NCI-H460 (cell line): ENCODE results near the gene SLC25A21. TPM values are rescaled to one million over a fixed set of nuclear protein-coding genes. Genes with fewer than 3 reads are reported as not detected.
"Not testable (repeated sequence)": the region's sequence is repeated elsewhere in the genome, so short reads cannot be mapped to it uniquely, and the experiment has no call there.

Experiments used
- DNase-seq: peaks from one replicate; pipeline ENCODE4 v3.0.0-alpha.2; 2016; ENCODE audit warnings: low read depth; ENCODE audit errors: extremely low read depth
- total RNA-seq: library from RNA; depleted of rRNA; stranded (reverse); fragments of >200 nt; shearing (Covaris generic); gene quantifications from 2 replicates; pipeline ENCODE4 v1.2.3, GENCODE V29; 2014

The SLC25A21 gene
- total RNA-seq, 1 experiment from 2014 or later: 1.7 TPM

DNA sequence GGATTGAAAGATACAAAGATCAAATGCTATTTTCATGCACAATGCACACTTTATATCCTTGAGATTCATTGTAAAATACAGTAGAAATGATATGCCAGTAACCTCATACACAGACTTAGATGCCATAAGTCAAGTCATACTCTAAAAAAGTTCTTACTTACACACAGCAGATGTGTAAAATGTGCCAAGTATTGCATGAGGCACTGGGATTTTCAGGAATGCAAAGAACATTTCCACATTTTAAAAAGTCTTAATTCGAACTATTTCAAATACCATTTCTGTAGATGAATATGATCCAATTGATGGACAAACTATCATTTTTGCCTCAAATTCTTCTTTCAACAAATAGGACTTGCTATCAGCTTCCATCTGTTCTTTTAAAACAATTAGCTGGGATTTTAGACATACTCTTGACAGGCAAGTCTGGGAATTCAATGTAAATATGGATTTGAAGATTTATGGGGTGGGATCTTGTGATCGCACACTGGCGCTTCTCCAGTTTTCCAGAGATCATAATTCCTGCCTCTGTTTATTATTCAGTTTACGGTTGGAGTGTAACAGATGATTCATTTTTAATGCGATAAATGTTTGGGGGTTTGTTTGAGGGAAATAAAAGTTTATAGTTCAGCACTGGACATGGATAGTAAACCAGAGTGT lies 326.9 kb downstream of the SLC25A21 start:
- no peak for DNase-seq

DNA sequence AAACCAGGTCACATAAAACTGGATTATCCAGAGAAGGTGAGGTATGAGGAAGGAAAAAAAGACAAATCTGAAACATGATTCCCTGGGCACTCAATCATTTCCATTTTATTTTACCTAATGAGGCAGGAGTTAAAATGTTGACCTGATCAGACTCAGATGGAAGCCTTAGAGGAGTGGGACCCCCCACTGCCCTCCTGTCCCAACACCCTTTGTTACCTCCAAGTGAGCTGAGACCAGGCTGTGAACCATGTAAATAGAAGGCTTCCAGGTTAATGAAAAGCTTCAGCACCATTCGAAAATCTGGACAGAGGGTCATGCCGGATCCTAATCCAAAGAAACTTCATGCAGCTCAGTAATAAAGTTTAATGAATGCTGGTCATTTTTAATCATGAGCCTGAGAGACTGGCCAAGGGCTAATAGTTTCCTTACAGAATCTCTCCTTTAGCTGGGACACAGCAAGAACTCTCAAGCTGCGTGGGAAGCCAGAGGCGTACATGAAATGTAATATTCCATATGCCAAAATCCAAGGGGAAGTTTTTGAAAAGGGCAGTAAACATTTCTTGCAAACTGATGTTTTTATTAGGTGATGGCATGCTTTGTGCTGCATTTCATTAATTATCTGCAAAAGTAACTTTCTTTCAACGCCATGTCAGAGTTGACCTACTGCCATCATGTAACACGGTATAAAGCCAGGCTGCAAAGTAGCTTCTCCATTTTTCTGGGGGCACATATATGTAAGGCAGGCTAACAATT lies 327.8 kb downstream of the SLC25A21 start:
- DNase-seq: no peak

DNA sequence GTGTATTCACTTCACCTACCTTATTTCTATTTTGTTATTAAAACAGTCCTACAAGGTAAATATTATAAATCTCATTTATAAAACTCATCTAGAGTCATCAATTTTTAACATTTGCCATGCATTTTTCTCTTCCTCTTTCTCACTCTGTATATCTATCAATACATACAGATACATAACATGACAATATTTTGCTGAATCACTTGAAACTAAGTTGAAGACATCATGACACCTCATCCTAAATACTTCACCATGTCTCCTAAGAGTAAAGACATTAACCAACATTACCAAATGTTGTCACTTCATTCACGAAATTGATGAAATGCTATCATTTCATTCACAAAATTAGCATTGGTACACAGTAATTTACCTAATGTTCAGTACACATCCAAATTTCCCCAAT lies 329.0 kb downstream of the SLC25A21 start:
- no peak for DNase-seq

DNA sequence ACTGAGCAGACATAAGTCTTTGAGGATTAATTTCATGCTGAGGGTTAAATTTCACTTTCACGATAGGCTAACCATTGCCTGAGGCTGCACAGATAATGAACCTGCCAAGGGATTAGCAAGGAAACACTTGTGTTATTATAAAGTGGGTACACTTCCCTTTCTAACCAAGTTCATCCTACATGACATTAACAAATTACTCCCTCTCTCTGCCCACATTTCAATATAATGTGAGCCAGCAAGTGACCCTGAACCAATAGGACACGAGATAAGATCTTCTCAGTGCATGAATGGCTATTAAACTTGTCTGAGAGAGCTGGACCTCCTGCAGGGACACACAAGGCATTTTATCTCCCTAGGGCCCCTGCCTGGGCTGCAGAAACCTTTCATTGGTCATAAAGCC lies 337.3 kb downstream of the SLC25A21 start:
- no peak for DNase-seq

DNA sequence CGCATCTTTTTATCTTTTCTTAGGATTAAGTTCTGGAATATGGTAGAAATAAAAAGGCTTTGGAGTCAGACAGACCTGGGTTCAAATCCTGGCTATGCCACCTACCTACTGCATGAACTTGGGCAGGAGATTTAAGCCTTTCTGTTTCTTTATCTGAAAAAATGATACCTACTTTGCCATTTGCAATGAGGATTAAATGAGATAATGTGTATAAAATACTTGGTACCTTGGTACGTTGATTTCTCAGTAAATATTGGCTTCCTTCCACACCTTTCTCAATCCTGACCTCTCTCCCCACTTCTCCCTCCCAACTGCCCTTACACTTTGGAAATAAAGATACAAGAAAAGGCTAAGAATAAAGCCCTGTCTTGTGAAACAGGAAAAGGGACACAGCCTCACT lies 338.1 kb downstream of the SLC25A21 start:
- no peak for DNase-seq

DNA sequence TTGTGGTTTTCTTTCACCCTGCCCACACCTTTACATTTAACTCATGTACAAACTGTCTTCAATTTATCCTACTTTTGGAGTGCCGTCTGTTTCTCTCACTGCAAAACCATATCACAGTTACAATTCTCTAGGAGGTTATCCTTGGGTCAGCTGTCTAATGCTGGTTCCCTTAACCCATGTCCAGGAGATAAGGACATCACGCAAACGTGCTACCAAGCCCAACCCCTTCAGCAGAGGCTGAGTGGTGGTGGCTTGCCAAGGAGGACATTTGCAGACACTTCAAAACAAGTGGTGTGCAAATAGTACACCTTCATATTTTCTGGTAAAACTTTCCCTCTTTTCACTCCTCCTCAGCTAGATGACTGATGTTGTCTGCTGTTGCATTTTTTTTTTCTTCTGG lies 342.9 kb downstream of the SLC25A21 start:
- DNase-seq: no peak

DNA sequence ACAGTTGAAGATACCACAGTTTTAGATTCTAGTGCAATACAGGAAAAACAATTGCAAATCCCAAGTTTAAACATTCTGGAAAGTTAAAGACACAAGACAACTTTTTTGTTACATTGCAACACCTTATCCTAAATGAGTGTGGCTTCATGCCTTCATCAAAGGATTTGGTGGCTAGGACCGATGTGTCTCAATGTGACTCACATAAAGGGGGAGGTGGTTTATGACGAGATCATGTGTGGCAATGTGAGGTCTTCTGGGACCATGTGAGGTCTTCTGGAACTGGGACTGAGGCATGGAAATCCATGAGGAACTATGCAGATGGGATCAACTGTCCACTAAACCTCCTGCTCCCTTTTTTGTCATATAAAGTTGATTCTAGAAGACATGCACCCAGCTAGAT lies 344.5 kb downstream of the SLC25A21 start:
- DNase-seq: no peak

DNA sequence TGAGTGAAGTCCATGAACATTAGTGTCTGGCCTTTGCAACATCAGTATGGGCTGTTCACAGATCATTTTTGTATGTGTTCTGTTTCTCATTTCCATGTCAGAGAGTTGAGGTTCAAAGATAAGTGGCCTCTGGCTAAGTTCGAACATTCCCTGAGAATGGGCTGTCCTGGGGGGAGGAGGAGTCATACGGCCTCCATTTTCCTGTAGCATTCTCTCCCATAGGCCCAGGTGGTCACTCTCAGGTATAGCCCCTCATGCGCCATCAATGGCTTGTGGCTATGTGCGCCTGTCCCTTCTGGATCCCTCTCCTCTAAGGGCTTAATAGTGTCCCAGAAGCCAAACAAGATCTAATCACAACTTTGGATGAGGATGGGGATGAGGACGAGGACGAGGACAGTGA lies 345.8 kb downstream of the SLC25A21 start:
- no peak for DNase-seq

DNA sequence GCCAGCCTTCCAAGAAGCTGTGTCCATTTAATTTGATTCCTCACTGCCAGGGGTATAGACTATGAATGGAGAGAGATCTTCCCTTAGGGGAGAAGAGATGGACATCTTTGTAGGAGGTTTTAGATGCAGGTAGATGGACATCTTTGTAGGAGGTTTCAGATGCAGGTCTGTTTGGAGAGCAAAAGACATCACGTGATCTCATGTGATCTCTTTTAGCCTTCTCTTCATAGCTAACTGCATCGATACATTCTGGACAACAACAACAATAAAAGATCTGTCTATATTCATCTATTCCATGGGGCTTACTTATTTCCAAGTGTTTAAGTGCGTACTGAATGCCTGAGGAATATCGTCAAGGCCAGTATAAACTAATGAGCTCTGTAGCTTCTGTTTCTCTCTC lies 347.6 kb downstream of the SLC25A21 start:
- no peak for DNase-seq

DNA sequence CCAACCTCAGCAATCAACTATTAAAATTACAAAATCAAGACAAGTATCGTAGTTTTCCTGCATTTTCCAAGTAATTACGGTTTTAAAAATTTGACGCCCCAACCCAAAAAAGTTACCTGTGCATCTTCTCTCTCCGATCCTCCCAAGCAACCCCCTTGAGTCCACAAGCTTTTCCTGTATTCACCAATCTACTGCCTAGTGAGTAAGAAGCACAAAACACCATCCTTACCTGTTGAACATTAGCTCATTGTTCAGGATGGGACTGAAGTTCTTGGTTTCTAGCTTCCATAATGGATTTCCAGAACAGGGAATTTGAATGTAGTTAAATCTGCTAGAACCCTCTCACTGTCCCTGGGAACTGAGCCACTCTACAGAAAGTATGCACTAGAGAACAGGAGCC lies 348.8 kb downstream of the SLC25A21 start:
- DNase-seq: no peak

DNA sequence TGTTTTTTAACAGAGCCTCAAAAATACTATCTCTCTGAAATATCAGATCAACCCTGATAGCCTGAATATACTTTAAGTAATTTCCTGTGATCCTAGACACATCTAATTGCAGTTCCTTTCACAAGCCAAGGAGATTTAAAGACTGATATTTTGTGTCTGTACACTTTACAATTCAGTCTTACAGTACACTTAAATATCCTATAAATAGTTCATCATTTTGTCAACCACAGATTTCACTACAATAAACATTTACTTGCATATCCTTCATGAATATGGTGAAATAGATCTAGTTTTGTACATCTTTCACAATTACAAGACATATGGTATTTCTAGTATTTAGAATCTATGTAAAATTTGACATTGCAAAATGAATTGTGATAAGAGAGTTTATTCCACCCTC lies 349.7 kb downstream of the SLC25A21 start:
- DNase-seq: no peak

DNA sequence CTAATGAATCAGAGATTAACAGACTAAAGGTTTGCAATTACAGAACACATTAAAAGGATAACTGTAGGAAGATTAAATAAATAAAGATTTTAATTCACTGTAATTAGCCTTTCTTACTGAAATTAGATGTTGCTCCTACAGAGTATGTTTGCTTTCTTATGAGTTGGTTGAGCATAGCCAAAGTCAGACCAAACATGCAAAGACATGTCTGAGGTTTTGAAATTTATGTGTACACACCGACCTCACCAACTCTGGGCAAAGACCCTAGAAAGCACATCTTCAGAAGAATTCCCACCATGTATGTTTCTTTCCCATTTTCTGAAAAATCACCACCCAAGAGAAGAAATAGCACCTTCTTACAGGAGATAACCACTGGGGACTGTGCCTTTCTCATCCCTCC lies 351.5 kb downstream of the SLC25A21 start:
- DNase-seq: no peak

DNA sequence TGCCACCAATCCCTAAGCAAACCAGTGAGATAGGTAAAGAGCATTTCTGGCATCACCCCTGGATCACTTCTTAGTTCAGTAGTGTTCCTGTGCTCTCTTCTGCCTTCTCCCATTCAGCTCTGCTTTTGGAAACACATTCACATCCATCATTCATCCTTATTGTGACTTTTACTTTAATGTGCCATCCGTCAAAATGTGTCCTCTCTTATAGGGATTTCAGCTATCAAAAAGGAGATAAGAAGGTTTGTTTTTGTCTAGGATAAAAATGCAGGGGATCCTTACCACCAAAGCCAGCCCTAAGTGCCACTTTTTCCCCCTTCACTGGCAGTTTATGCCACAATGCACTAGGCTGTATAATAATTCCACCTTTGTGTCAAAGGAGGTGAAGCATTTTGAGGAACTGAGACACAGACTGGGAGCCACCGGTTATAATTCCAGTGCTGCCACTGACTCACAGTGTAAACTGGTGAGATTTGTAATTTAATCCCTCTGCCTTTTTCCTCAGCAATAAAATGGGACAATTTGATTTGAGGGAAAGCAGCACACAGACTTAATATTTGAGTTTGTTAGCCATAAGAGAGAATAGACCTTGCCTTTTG lies 352.2 kb downstream of the SLC25A21 start:
- DNase-seq: no peak

DNA sequence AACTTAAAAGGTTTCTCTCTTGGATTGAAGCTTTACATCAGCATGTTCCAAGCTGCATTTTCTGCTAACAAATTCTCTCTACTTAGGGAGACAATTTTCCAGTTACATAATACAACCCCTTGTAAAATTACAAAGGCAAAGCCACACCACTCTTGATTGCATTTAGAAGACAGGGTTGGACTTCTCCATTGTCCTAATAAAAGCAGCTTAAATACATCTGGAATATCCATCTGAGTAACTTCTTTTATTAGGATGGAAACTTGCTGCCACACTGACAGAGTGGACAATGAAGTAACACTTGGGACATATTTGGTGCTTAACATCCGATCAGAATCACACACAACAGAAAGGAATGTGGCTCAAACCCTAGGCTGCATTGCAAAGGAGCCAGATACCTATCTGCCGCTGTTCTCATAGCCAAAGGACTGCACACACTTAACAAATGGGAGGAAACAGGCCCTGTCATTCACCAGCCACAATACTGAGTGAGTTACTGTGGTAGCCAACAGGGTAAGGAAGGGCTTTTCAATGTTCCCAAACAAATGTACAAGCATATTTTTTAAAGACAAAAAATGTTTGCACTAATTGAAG lies 353.5 kb downstream of the SLC25A21 start:
- no peak for DNase-seq

DNA sequence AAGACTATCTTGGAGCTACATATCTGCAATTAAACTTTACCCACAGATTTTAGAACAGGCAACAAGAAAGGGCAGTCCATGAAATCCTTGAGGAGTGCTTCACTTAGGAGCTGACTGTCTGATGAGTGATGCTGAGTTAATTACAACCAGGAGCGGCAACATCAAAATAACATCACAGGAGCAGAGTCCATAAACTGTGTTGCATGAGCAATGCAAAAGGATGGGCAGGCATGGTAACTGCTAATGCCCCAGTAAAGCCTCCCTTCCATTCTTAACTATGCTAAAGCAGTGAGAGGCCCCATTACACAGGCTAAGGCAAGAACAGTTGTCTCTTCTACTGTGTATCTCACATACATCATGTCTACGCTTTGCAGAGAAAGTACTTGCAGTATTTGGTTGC lies 354.2 kb downstream of the SLC25A21 start:
- DNase-seq: no peak

DNA sequence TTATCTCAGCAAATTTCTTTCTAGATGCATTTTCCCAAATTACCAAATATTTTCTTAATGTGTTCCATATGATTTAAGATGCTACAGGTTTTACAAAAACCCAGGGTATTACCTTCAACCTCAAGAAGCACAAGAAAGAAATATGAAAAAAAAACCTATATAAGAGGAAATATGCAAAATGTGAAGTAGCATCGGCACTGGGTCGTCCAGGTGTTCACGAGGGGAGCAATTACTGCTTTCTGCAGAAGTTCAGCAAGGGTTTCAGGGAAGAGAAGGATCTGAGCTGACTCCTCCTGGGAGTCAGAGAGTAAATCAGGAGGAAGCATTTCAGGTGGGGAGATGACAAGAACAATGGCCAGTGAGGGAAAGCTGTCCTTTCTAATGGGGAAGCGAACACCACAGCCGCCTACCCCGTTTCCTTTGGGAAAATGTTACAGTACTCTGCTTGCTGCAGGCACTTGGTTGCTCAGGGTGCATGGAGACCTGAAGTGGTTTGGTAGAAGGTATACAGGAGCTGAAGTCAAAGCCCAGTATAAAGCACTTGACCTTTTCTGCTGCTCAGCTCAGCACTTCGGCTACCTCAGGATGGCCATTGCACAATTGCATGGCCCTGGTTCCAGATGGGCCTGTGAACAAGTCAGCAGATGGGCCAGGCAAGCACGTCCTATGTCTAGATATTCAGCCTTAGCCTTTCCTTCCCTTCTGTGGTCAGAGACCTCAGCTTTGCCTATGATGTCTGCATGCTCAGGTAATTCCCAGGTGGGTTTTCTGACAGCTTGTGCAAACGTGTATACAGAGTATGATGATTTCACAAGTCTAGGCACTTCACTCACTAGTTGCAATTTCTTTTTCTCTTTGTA lies 355.1 kb downstream of the SLC25A21 start:
- no peak for DNase-seq

DNA sequence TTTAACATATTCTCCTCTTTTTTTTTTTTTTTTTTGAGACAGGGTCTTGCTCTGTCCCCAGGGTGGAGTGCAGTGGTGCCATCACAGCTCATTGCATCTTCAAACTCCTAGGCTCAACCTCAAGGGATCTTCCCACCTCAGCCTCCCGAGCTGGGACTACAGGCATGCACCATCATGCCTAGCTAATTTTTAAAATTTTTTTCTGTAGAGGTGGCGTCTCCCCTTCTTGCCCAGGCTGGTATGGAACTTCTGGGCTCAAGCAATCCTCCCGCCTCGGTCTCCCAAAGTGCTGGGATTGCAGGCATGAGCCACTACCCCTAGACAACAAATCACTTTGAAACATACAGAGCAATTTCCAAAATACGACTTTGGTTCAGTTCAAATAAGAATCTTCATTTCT lies 355.9 kb downstream of the SLC25A21 start:
- DNase-seq: no peak

DNA sequence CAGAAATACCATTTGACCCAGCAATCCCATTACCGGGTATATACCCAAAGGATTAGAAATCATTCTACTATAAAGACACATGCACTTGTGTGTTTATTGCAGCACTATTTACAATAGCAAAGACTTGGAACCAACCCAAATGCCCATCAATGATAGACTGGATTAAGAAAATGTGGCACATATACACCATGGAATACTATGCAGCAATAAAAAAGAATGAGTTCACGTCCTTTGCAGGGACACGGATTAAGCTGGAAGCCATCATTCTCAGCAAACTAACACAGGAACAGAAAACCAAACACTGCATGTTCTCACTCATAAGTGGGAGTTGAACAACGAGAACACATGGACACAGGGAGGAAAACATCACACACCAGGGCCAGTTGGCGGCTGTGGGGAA lies 357.6 kb downstream of the SLC25A21 start:
- DNase-seq: not testable (repeated sequence)

DNA sequence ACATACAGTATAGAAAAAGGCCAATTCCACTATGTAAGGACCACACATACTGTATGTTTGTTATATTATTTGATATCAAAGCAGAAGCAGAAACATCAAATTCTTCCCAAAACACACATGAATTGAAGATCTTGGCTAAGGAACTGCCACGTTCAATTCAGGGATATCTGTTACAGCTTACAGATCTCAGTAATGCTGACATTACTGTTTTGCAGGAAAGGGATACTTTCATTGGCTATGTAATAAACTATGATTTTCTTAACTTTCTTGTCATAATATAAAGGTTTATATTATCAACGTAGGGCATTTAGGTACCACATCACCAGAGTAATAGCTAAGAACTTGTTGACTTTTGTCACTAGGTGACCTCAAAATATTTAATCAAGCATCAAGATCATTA lies 362.2 kb downstream of the SLC25A21 start:
- DNase-seq: no peak

DNA sequence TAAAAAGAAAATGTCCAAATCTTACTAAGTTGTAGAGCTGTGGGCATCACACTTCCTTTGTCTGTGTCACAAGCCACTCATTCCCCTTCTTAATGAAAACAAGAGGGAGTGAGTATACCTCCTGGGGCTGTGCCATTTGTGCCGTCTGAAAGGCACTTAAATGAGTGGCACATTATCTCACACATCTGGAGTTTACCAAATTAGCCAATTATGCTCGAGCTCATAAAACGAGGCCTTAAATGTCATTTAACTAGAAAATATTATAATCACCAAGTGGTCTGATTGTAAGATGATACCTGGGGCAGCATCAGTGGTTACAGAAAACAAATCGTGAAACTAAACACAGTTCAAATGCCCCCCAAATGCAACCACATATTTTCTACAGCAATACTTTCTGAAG lies 364.7 kb downstream of the SLC25A21 start:
- no peak for DNase-seq

DNA sequence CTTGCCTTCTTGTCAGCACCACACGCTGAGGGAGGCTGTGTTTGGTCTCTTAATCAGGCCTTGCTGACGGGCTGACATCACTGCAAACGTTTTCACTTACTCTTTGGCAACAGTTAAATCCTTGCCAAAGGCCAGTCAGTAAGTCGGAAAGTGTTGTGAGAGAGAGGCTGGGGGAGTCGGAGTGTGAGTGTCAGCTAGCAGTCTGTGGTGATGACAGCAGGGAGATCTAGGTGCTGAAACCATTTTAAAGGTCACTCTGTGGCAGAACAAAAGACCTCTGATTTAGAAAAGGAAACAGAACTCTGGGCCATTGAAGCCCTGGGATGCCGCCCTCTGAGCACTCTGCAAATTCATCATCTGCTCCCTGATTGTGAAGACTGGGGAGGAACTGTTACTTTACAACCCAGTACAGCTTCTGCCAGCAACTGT lies 367.3 kb downstream of the SLC25A21 start:
- no peak for DNase-seq
